Right forelimb (tissue), 1 donor: ENCODE measurements around the gene DRG2.

Source experiments
- DNase-seq: peaks from one replicate; pipeline ENCODE4 v3.0.0-alpha.2; 2018

Gene DRG2

GRCh38 chr17:18117982-18118975, 30.5 kb downstream of the DRG2 start:
- DNase-seq: no peak

GRCh38 chr17:18119166-18119745, 31.5 kb downstream of the DRG2 start:
- no peak for DNase-seq

- DNase-seq: no peak
Measured at GRCh38 chr17:18119938-18120337, 32.2 kb downstream of the DRG2 start.

GRCh38 chr17:18120461-18121017, 32.8 kb downstream of the DRG2 start:
- DNase-seq: no peak

- no peak for DNase-seq
Measured at GRCh38 chr17:18121144-18121910, 33.6 kb downstream of the DRG2 start.

- no peak for DNase-seq
Measured at GRCh38 chr17:18122990-18123753, 35.4 kb downstream of the DRG2 start.

GRCh38 chr17:18124345-18125126, 36.8 kb downstream of the DRG2 start:
- no peak for DNase-seq

- DNase-seq: no peak
Measured at GRCh38 chr17:18129041-18129502, 41.3 kb downstream of the DRG2 start.

GRCh38 chr17:18132711-18133110, 45.0 kb downstream of the DRG2 start:
- DNase-seq: no peak

- no peak for DNase-seq
Measured at GRCh38 chr17:18136357-18136756, 48.6 kb downstream of the DRG2 start.

GRCh38 chr17:18138065-18138749, 50.5 kb downstream of the DRG2 start:
- no peak for DNase-seq

- no peak for DNase-seq
Measured at GRCh38 chr17:18139092-18139491, 51.3 kb downstream of the DRG2 start.

GRCh38 chr17:18139498-18139897, 51.8 kb downstream of the DRG2 start:
- DNase-seq: no peak

- no peak for DNase-seq
Measured at GRCh38 chr17:18139949-18140348, 52.2 kb downstream of the DRG2 start.

- no peak for DNase-seq
Measured at GRCh38 chr17:18140648-18141047, 52.9 kb downstream of the DRG2 start.

GRCh38 chr17:18141210-18141803, 53.6 kb downstream of the DRG2 start:
- no peak for DNase-seq

GRCh38 chr17:18142417-18142816, 54.7 kb downstream of the DRG2 start:
- no peak for DNase-seq

- no peak for DNase-seq
Measured at GRCh38 chr17:18143044-18143936, 55.5 kb downstream of the DRG2 start.

GRCh38 chr17:18144261-18144660, 56.5 kb downstream of the DRG2 start:
- DNase-seq: no peak
